Parathyroid adenoma (tissue), 2 donors: ENCODE data around the gene CPNE4.

Experiments
- H2AFZ ChIP-seq: fragments of 300-600 bp; sonication (generic); one replicate; pipeline ENCODE4 v1.7.0; 2017; ENCODE audit warnings: antibody characterized with exemption, mild to moderate bottlenecking
- H3K27ac ChIP-seq: fragments of 300-600 bp; sonication (generic); one replicate; pipeline ENCODE4 v1.7.0; 2017
- H3K27me3 ChIP-seq: fragments of 300-600 bp; sonication (generic); one replicate; pipeline ENCODE4 v1.7.0; 2017; ENCODE audit warnings: low read length; ENCODE audit not compliant: control insufficient read depth, insufficient read depth
- H3K36me3 ChIP-seq: fragments of 300-600 bp; sonication (generic); one replicate; pipeline ENCODE4 v1.7.0; 2017; ENCODE audit warnings: low read length; ENCODE audit not compliant: control insufficient read depth, insufficient read depth
- H3K4me1 ChIP-seq: fragments of 300-600 bp; sonication (generic); one replicate; pipeline ENCODE4 v1.7.0; 2017; ENCODE audit warnings: control low read depth
- H3K4me2 ChIP-seq: fragments of 300-600 bp; sonication (generic); one replicate; pipeline ENCODE4 v1.7.0; 2017; ENCODE audit warnings: low read length
- H3K4me3 ChIP-seq: fragments of 300-600 bp; sonication (generic); one replicate; pipeline ENCODE4 v1.7.0; 2017; ENCODE audit warnings: low read depth, low read length
- H3K79me2 ChIP-seq: fragments of 300-600 bp; sonication (generic); one replicate; pipeline ENCODE4 v1.7.0; 2017; ENCODE audit warnings: control low read depth
- H3K9ac ChIP-seq: fragments of 300-600 bp; sonication (generic); one replicate; pipeline ENCODE4 v1.7.0; 2017; ENCODE audit warnings: mild to moderate bottlenecking
- H3K9me3 ChIP-seq: fragments of 300-600 bp; sonication (generic); one replicate; pipeline ENCODE4 v1.7.0; 2017; ENCODE audit warnings: low read length; ENCODE audit not compliant: control insufficient read depth
- CTCF ChIP-seq: fragments of 300-600 bp; sonication (generic); IDR thresholded peaks from one replicate; pipeline ENCODE4 v1.7.0; 2017; ENCODE audit warnings: antibody characterized with exemption, mild to moderate bottlenecking
- donor health status: primary hyperparathyroidism.

CPNE4 gene

GRCh38 chr3:131530388-131530787, 504.4 kb downstream of the CPNE4 start:
- no peaks in the 10 kb centered on the region for H3K27me3 ChIP-seq
- H3K9me3 ChIP-seq, result no peaks in the 10 kb centered on the region
- H3K27ac ChIP-seq, result no peak overlapping the region
- no peaks in the 10 kb centered on the region for H3K79me2 ChIP-seq
- no peak overlapping the region for H3K4me2 ChIP-seq
- no peak overlapping the region for H2AFZ ChIP-seq
- H3K4me3 ChIP-seq, result no peak overlapping the region
- H3K9ac ChIP-seq, result no peak overlapping the region
- no peaks in the 10 kb centered on the region for H3K4me1 ChIP-seq
- no peak for TF ChIP-seq CTCF
- no peaks in the 10 kb centered on the region for H3K36me3 ChIP-seq

GRCh38 chr3:131526801-131527347, 507.9 kb downstream of the CPNE4 start:
- H3K36me3 ChIP-seq, result no peaks in the 10 kb centered on the region
- H3K27me3 ChIP-seq, result no peaks in the 10 kb centered on the region
- peak; percentile 44 for TF ChIP-seq CTCF
- H3K27ac ChIP-seq, result no peak overlapping the region
- no peaks in the 10 kb centered on the region for H3K9me3 ChIP-seq
- peak overlapping the region; percentile 92 for H2AFZ ChIP-seq
- no peaks in the 10 kb centered on the region for H3K79me2 ChIP-seq
- H3K4me3 ChIP-seq, result peak overlapping the region; percentile 48
- H3K4me2 ChIP-seq, result peak overlapping the region; percentile 27
- no peak overlapping the region for H3K9ac ChIP-seq
- H3K4me1 ChIP-seq, result no peaks in the 10 kb centered on the region

- no peaks in the 10 kb centered on the region for H3K27me3 ChIP-seq
- H3K4me2 ChIP-seq, result no peak overlapping the region
- H3K9ac ChIP-seq, result no peak overlapping the region
- no peak overlapping the region for H2AFZ ChIP-seq
- no peak for TF ChIP-seq CTCF
- H3K9me3 ChIP-seq, result no peaks in the 10 kb centered on the region
- H3K36me3 ChIP-seq, result no peaks in the 10 kb centered on the region
- no peaks in the 10 kb centered on the region for H3K79me2 ChIP-seq
- H3K27ac ChIP-seq, result no peak overlapping the region
- H3K4me1 ChIP-seq, result no peaks in the 10 kb centered on the region
- H3K4me3 ChIP-seq, result no peak overlapping the region
These were observed 516.1 kb downstream of the CPNE4 start for GRCh38 chr3:131518680-131519079.

- Histone ChIP-seq H3K36me3 (no peaks in the 10 kb centered on the region), H3K4me2 (no peak overlapping the region), H3K27me3 (no peaks in the 10 kb centered on the region), H3K4me1 (peaks cover 4% of the 10 kb centered on the region), H2AFZ (peak overlapping the region; percentile 14), H3K79me2 (peaks cover 8% of the 10 kb centered on the region), H3K27ac (no peak overlapping the region), H3K4me3 (no peak overlapping the region), H3K9ac (no peak overlapping the region), H3K9me3 (no peaks in the 10 kb centered on the region)
- no peak for TF ChIP-seq CTCF
These were observed 529.4 kb downstream of the CPNE4 start for GRCh38 chr3:131505421-131505820.

- Histone ChIP-seq H3K27me3 (no peaks in the 10 kb centered on the region), H3K4me1 (peaks cover 4% of the 10 kb centered on the region), H3K27ac (peak overlapping the region; percentile 63), H3K9me3 (no peaks in the 10 kb centered on the region), H3K4me2 (peak overlapping the region; percentile 92), H3K9ac (no peak overlapping the region), H3K36me3 (no peaks in the 10 kb centered on the region), H3K4me3 (peak overlapping the region; percentile 86), H2AFZ (peak overlapping the region; percentile 96), H3K79me2 (peaks cover 8% of the 10 kb centered on the region)
- TF ChIP-seq CTCF, result no peak
These were observed 531.5 kb downstream of the CPNE4 start for GRCh38 chr3:131503320-131503635.
